ENCODE data around the gene AP5S1. TPM values are rescaled to one million over a fixed set of nuclear protein-coding genes. Genes with fewer than 3 reads are reported as not detected.

AP5S1 gene
- total and polyA plus RNA-seq, 9 of the 15 experiments (the other 6 are each of a cell fraction or from before 2014, with no cell fraction given): 2.6 to 8.8 (median 4.4) TPM

DNA sequence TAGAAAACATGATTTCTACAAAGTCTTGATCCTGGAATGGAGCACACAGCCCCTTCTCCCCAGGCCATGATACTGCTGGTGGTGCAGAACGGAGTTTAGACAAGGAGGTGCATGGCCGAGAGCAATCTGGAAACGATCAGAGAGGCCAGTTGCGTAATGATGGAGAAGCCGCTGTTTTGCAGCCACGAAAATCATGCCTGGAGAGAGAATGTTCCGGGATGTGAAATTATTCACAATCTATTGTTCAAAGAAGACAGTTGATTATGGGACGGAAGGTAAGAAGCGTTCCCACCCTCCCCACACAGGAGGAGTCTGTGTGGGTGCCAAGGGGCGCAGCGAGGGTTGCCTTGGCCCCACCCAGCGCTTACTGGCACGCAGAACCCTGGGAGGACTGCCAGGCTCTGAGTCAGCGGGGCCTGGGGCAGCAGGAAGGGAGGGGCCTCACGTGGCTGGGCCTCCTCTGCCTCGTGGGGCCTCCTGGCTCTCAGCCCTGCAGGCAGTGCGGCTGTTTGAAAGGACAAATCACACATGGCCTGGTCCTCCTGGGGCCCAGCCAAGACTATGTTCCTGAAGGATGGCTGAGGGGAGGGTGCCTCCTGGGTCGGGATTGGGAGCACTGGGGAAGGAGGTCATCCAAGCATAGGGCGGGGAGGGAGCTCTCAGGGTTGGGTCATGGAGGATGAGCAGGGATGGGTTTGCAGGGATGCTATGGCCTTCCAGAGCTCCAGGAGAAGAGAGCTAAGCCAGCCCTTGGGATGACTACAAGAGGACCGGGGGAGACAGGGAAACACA, 8.7 kb upstream of the AP5S1 start:
- ATAC-seq (peak; percentile 71), FAIRE-seq (no peak), DNase-seq (ENCODE audit: extremely low read depth in 1 of 4, low spot score in 3 of 4) (peak in 3 of 4 experiments; percentile 34 to 46 (median 43))
- intact Hi-C loops (cut with micrococcal nuclease): no loop called here
- WGBS (ENCODE audit: insufficient coverage, low coverage, missing lambda C conversion rate): 28% methylated on average over 18 of the region's 20 CpGs
- Histone ChIP-seq H2AFZ (ENCODE audit: low read depth, low read length) (peak overlapping the region; percentile 81), H3K27me3 (ENCODE audit: control insufficient read depth in 2 of 2, insufficient read depth in 2 of 2, low read length in 2 of 2) (no peaks in the 10 kb centered on the region), H4K20me1 (replicated peaks; ENCODE audit: control insufficient read depth, insufficient read depth, low read length) (no peaks in the 10 kb centered on the region), H3K9me1 (ENCODE audit: control insufficient read depth, insufficient read depth, low read length) (no peaks in the 10 kb centered on the region), H3K4me3 (no peak overlapping the region), H3K79me2 (ENCODE audit: control insufficient read depth, insufficient read depth, low read length) (no peaks in the 10 kb centered on the region), H3K36me3 (ENCODE audit: control insufficient read depth, insufficient read depth, low read length) (no peaks in the 10 kb centered on the region), H3K27ac (ENCODE audit: extremely low read depth, low read depth, low read length) (no peak overlapping the region), H3K9ac (ENCODE audit: insufficient read depth in 1 of 2, low read depth in 2 of 2, low read length in 2 of 2) (peak overlapping the region in 1 of 2 experiments; percentile 70; a peak in 2 of 4 replicates), H3K9me3 (replicated peaks; ENCODE audit: control insufficient read depth, insufficient read depth, low read depth, low read length) (no peaks in the 10 kb centered on the region), H3K4me2 (ENCODE audit: insufficient read depth, low read length) (peak overlapping the region; percentile 7; the same call in 1 of the 2 replicates), H3K4me1 (replicated peaks in 1 of 2; ENCODE audit: control insufficient read depth in 2 of 2, insufficient read depth in 2 of 2, low read length in 2 of 2) (peaks cover 6 to 12% of the 10 kb centered on the region in 2 experiments)
- BruUV-seq (replicated peaks): no TSS peak
- in situ Hi-C loops (cut with MboI): no loop called here
- POLR2A ChIA-PET: no interaction called here
- CTCF ChIA-PET (ENCODE audit: low intra/inter-chr PET ratio): no interaction called here
- TF ChIP-seq, protein P1, sequence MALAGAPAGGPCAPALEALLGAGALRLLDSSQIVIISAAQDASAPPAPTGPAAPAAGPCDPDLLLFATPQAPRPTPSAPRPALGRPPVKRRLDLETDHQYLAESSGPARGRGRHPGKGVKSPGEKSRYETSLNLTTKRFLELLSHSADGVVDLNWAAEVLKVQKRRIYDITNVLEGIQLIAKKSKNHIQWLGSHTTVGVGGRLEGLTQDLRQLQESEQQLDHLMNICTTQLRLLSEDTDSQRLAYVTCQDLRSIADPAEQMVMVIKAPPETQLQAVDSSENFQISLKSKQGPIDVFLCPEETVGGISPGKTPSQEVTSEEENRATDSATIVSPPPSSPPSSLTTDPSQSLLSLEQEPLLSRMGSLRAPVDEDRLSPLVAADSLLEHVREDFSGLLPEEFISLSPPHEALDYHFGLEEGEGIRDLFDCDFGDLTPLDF (CRISPR knock-in tag; IDR thresholded peaks at IDR 0.05): no peak
- TF ChIP-seq ZNF146 (CRISPR knock-in tag; IDR thresholded peaks at IDR 0.05; ENCODE audit: unreplicated experiment) (no peak), ESRRA (IDR thresholded peaks at IDR 0.05; ENCODE audit: borderline replicate concordance, low read depth) (no peak), HOXB6 (CRISPR knock-in tag; IDR thresholded peaks at IDR 0.05; ENCODE audit: borderline replicate concordance) (no peak), CBX2 (IDR thresholded peaks at IDR 0.05; ENCODE audit: insufficient read depth, low read length, poor library complexity, severe bottlenecking) (no peak), MAZ (CRISPR knock-in tag; conservative IDR thresholded peaks at IDR 0.05 in 1 of 2, IDR thresholded peaks at IDR 0.05 in 1 of 2) (peak; percentile 34 to 74; a peak in 3 of 4 replicates), KDM4B (IDR thresholded peaks at IDR 0.05; ENCODE audit: borderline replicate concordance in 2 of 2, low read depth in 1 of 2) (no peak), YY1 (IDR thresholded peaks at IDR 0.05; ENCODE audit: borderline replicate concordance in 1 of 3, control insufficient read depth in 1 of 3, extremely low read depth in 1 of 3, insufficient read depth in 3 of 3, insufficient read length in 1 of 3, insufficient replicate concordance in 2 of 3, low read depth in 1 of 3, low read length in 2 of 3) (no peak), ZNF311 (CRISPR knock-in tag; IDR thresholded peaks at IDR 0.05) (no peak), DACH1 (IDR thresholded peaks at IDR 0.05; ENCODE audit: partially characterized antibody) (no peak), ZNF445 (CRISPR knock-in tag; IDR thresholded peaks at IDR 0.05; ENCODE audit: low read depth) (no peak), NFE2 (IDR thresholded peaks at IDR 0.05; ENCODE audit: low read depth) (no peak), PHF20 (IDR thresholded peaks at IDR 0.05; ENCODE audit: partially characterized antibody) (no peak), SMAD1 (IDR thresholded peaks at IDR 0.05; ENCODE audit: low read depth, low read length, partially characterized antibody) (no peak), ZNF780A (CRISPR knock-in tag; IDR thresholded peaks at IDR 0.05) (no peak), ZNF134 (CRISPR knock-in tag; conservative IDR thresholded peaks at IDR 0.05) (no peak), ZNF316 (IDR thresholded peaks at IDR 0.05) (no peak), ZNF165 (CRISPR knock-in tag; IDR thresholded peaks at IDR 0.05; ENCODE audit: borderline replicate concordance) (no peak), MTA2 (IDR thresholded peaks at IDR 0.05; ENCODE audit: low read depth) (no peak)
- TF ChIP-seq, protein P2, sequence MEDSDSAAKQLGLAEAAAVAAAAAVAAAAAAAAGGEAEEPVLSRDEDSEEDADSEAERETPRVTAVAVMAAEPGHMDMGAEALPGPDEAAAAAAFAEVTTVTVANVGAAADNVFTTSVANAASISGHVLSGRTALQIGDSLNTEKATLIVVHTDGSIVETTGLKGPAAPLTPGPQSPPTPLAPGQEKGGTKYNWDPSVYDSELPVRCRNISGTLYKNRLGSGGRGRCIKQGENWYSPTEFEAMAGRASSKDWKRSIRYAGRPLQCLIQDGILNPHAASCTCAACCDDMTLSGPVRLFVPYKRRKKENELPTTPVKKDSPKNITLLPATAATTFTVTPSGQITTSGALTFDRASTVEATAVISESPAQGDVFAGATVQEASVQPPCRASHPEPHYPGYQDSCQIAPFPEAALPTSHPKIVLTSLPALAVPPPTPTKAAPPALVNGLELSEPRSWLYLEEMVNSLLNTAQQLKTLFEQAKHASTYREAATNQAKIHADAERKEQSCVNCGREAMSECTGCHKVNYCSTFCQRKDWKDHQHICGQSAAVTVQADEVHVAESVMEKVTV (CRISPR knock-in tag; IDR thresholded peaks at IDR 0.05): no peak

All from K562 (cell line).